ENCODE results near the gene PLP1. TPM values are rescaled to one million over a fixed set of nuclear protein-coding genes. Genes with fewer than 3 reads are reported as not detected.

The PLP1 gene
- total RNA-seq, 4 donors from 2014 or later, result 0.98 to 1.3 (median 1.2) TPM

- TF ChIP-seq CTCF (IDR thresholded peaks at IDR 0.05; ENCODE audit: low read depth), result no peak
These were observed 55.3 kb downstream of the PLP1 start, which contains the start of gene RAB9B for GRCh38 chrX:103831803-103832544. TSS of gene RAB9B (minus strand) at chrX:103832257. CDS start at chrX:103825784, 6,473 bp downstream.

- no peak for TF ChIP-seq CTCF (IDR thresholded peaks at IDR 0.05; ENCODE audit: low read depth)
These were observed 62.8 kb downstream of the PLP1 start for GRCh38 chrX:103839404-103839803.

Other genes starting within 250 kb of the PLP1 start
- gene TCEAL4, start 191.3 kb upstream of the PLP1 start, total RNA-seq, result 10 to 100 TPM; 43.3 to 82.1 (median 68.7) TPM
- 10 to 100 TPM; 12.4 to 17.1 (median 14.6) TPM for gene TCEAL3, start 168.9 kb upstream of the PLP1 start, total RNA-seq
- gene TCEAL1, start 147.9 kb upstream of the PLP1 start, total RNA-seq, result 10 to 100 TPM; 43.7 to 71.6 (median 48.4) TPM
- gene MORF4L2, start 90.1 kb upstream of the PLP1 start, total RNA-seq, result 100 to 1,000 TPM; 132 to 256 (median 144) TPM
- gene TMEM31, start 65.9 kb upstream of the PLP1 start, total RNA-seq, result not detected
- gene RAB9B, start 55.4 kb downstream of the PLP1 start, total RNA-seq, result 1 to 10 TPM in 3 of 4 donors, under 1 TPM in 1; 0.85 to 2.0 (median 1.5) TPM
- 1 to 10 TPM in 3 of 4 donors, under 1 TPM in 1; 0.66 to 3.3 (median 1.5) TPM for gene TMSB15B, start 185.8 kb downstream of the PLP1 start, total RNA-seq
- gene H2BW1, start 236.9 kb downstream of the PLP1 start, total RNA-seq, result not detected